GM18907 (cell line): ENCODE results near the gene AEBP1.

ENCODE experiments used
- ATAC-seq: cut with Tn5 transposase; IDR thresholded peaks from one replicate; pipeline ENCODE4 v1.9.1; 2021; ENCODE audit warnings: mild to moderate bottlenecking, moderate library complexity; ENCODE audit not compliant: unreplicated experiment

The AEBP1 gene

GRCh38 chr7:44103566-44103922, 601 bp upstream of the AEBP1 start:
- ATAC-seq = no peak

- no peak for ATAC-seq
Measured at GRCh38 chr7:44104860-44105771, 971 bp downstream of the AEBP1 start.

GRCh38 chr7:44105832-44106231, 1.7 kb downstream of the AEBP1 start:
- no peak for ATAC-seq

- ATAC-seq = no peak
Measured at GRCh38 chr7:44106311-44107065, 2.3 kb downstream of the AEBP1 start.

- ATAC-seq = no peak
Measured at GRCh38 chr7:44107116-44107960, 3.2 kb downstream of the AEBP1 start.

GRCh38 chr7:44107961-44108767, 4.0 kb downstream of the AEBP1 start:
- no peak for ATAC-seq

GRCh38 chr7:44108768-44109750, 4.9 kb downstream of the AEBP1 start:
- no peak for ATAC-seq

- ATAC-seq = no peak
Measured at GRCh38 chr7:44109991-44110390, 5.8 kb downstream of the AEBP1 start.

GRCh38 chr7:44110719-44111635, 6.8 kb downstream of the AEBP1 start:
- ATAC-seq = no peak

- no peak for ATAC-seq
Measured at GRCh38 chr7:44111761-44112160, 7.6 kb downstream of the AEBP1 start.

GRCh38 chr7:44112231-44112996, 8.3 kb downstream of the AEBP1 start:
- no peak for ATAC-seq

- ATAC-seq = no peak
Measured at GRCh38 chr7:44112997-44113763, 9.0 kb downstream of the AEBP1 start.

GRCh38 chr7:44113764-44114354, 9.7 kb downstream of the AEBP1 start:
- no peak for ATAC-seq

GRCh38 chr7:44114586-44115310, 10.6 kb downstream of the AEBP1 start:
- no peak for ATAC-seq

- no peak for ATAC-seq
Measured at GRCh38 chr7:44116087-44116788, 12.1 kb downstream of the AEBP1 start.
